BJ (cell line): Measurements from ENCODE around the gene USP51. TPM values are rescaled to one million over a fixed set of nuclear protein-coding genes. Genes with fewer than 3 reads are reported as not detected.
A peak's percentile ranks its signal among the peaks of the same experiment; 100 is the strongest.
"Not testable (repeated sequence)": the region's sequence is repeated elsewhere in the genome, so short reads cannot be mapped to it uniquely, and the experiment has no call there.

Source experiments
- CTCF ChIA-PET: fragments of 350-600 bp; formaldehyde crosslinking; extraction: SDS; loops from one replicate; lab custom pipeline; 2021; ENCODE audit warnings: antibody characterized with exemption, inconsistent platforms; lab: Yijun Ruan, JAX
- POLR2A ChIA-PET: fragments of 300-600 bp; sonication (Branson Sonifier 250); formaldehyde crosslinking; extraction: SDS; loops from one replicate; lab custom pipeline; 2021; ENCODE audit warnings: antibody characterized with exemption; lab: Charles Lee
- DNase-seq: peaks from one replicate; pipeline ENCODE4 v3.0.0-alpha.2; 2011; ENCODE audit warnings: low read depth
- H3K27me3 ChIP-seq: 2 replicates; pipeline ENCODE4 v1.6.0; 2011; ENCODE audit warnings: low read length; ENCODE audit not compliant: control insufficient read depth, insufficient read depth
- H3K36me3 ChIP-seq: 2 replicates; pipeline ENCODE4 v1.5.1; 2011; ENCODE audit warnings: low read length; ENCODE audit not compliant: control insufficient read depth, insufficient read depth
- H3K4me3 ChIP-seq: 2 replicates; pipeline ENCODE4 v1.5.1; 2011; ENCODE audit warnings: low read depth, mild to moderate bottlenecking, control low read depth, low read length
- polyA plus RNA-seq: library from polyadenylated mRNA; depleted of rRNA; stranded (reverse); fragments of >200 nt; gene quantifications from 2 replicates; pipeline ENCODE4 v1.2.3, GENCODE V29; 2011
- TF ChIP-seq, protein P1 (sequence below): IDR thresholded peaks from 2 replicates; pipeline ENCODE4 v1.5.1; 2011; ENCODE audit warnings: low read depth, mild to moderate bottlenecking, control low read depth, inconsistent platforms, low read length, moderate library complexity; ENCODE audit not compliant: insufficient read depth

USP51 gene
- polyA plus RNA-seq, 1 experiment = 0.49 TPM

DNA sequence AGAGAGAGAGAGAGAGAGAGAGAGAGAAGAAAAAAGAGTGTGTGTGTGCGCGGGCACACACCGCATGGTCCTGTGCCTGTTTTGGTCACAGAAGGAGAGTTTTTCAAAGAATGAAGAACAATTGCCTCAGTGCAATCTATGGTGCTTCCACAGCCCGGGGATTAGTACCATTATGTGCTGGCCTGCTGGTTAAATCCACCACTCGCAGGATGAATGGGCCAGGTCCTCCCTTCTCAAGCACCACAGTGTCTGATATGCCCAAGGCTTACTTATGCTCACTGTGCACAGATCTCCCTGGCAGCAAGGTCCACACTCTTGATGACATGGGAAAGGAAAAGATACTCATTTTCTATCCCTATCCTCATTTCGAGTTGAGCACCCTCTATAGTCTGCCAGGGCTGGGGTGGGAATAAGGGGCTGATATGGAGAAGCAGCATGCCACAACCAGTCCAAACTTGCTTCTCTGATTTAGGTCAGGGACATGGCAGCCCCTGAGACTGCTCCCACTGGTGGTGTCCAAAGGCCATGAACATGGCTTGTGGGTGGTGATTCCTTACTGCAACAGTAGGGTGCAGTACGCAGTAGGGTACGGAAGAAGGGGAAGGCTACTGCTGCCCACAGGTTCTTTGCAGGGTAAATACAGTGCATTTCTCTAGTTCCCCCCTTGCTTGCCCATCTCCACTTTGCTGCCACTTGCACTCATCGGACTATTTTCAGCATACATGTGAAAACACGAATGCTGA is 18.9 kb upstream of the USP51 start:
- H3K4me3 ChIP-seq, POLR2A ChIA-PET, H3K36me3 ChIP-seq, H3K27me3 ChIP-seq, DNase-seq, CTCF ChIA-PET: not testable (repeated sequence)

DNA sequence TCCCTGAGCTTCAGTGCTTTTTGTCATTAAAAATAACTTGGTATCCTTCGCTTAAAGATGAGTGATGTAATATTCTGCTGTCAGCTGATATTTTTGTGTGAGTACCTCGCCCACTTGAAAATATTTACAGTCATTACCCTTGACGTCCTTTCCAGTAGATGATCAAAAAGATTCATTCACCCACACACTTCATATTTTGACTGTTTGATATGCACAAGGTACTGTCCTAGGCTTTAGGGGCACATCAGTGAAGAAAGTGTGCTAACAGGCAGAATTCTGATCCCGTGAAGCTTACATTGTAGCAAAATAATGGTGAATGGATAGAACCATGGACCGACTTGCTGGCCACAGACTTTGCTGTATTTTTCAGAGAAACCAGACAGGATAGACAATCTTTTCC is 18.1 kb upstream of the USP51 start:
- H3K27me3 ChIP-seq, CTCF ChIA-PET, H3K36me3 ChIP-seq, H3K4me3 ChIP-seq, DNase-seq, POLR2A ChIA-PET: not testable (repeated sequence)

DNA sequence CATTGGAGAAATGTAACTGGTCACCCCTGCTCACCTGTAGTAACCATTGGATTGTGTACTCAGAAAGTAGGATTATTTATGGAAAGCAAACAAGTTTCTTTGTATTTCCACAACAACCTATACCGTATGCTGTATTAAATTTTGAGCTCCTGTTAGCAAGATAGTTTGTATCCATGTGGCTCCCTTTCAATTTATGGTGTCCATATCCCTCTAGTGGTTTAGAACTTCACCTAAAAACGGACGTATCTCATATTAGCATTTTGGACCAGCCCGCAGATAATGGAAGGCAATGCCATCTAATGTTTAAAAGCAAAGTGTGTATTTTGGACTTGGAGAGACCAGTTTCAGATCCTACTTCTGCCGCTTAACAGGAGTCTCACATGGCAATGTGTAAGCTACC is 17.4 kb upstream of the USP51 start:
- not testable (repeated sequence) for DNase-seq

DNA sequence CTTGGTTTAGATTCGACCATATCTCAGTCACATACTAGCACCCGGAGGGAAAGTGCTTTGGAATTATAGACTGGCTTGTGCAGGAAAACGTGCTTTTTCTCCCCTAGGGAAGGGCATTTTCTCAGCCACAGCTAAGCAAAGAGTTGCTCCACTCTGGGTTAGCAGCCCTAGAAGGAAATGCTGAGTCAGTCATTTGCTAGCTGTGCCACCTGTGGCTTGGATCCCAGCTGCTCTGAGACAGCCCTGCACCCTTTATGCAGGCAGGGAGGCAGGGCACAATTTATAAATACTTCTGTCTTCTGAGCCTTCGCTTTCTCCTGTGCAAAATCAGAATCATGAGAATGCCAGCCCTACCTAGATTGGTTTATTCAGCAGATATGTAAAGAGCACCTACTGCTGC is 1.3 kb upstream of the USP51 start:
- no peaks in the 10 kb centered on the region for H3K27me3 ChIP-seq
- no peak overlapping the region for H3K4me3 ChIP-seq
- ChIA-PET CTCF (no interaction called here), POLR2A (no interaction called here)
- no peaks in the 10 kb centered on the region for H3K36me3 ChIP-seq
- TF ChIP-seq, protein P1, sequence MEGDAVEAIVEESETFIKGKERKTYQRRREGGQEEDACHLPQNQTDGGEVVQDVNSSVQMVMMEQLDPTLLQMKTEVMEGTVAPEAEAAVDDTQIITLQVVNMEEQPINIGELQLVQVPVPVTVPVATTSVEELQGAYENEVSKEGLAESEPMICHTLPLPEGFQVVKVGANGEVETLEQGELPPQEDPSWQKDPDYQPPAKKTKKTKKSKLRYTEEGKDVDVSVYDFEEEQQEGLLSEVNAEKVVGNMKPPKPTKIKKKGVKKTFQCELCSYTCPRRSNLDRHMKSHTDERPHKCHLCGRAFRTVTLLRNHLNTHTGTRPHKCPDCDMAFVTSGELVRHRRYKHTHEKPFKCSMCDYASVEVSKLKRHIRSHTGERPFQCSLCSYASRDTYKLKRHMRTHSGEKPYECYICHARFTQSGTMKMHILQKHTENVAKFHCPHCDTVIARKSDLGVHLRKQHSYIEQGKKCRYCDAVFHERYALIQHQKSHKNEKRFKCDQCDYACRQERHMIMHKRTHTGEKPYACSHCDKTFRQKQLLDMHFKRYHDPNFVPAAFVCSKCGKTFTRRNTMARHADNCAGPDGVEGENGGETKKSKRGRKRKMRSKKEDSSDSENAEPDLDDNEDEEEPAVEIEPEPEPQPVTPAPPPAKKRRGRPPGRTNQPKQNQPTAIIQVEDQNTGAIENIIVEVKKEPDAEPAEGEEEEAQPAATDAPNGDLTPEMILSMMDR = no peak
- DNase-seq = no peak

More for the DNA sequence above, 17.4 kb upstream of the USP51 start:
- H3K36me3 ChIP-seq, CTCF ChIA-PET, H3K4me3 ChIP-seq, POLR2A ChIA-PET, H3K27me3 ChIP-seq: not testable (repeated sequence)

DNA sequence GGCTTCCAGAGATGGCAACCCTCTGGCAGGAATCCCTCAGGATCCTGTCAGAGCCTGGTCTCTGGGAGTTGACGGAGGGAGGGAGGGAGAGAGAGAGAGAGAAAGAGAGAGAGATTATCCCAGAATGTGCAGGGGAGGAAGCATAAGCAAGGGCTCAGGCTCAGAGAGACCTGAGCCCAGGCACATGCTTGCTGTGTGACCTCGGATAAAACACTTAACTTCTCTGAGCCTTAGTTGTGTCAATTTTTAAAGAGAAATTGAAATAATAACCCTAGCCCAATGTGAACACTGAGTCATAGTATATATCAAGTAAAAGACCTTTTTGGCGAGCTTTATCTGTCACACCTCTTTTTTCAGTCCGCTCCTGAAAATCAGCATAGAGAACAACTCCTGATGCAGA is 473 bp upstream of the USP51 start:
- CTCF ChIA-PET = interaction anchor here (0.6 kb wide), 1 partner anchor 52 kb away, joined by 4 read pairs; no protein-coding TSS in a partner anchor
- H3K4me3 ChIP-seq = peak overlapping the region; percentile 65
- POLR2A ChIA-PET = no interaction called here
- no peaks in the 10 kb centered on the region for H3K36me3 ChIP-seq
- no peaks in the 10 kb centered on the region for H3K27me3 ChIP-seq
- TF ChIP-seq, protein P1 = no peak
- no peak for DNase-seq

DNA sequence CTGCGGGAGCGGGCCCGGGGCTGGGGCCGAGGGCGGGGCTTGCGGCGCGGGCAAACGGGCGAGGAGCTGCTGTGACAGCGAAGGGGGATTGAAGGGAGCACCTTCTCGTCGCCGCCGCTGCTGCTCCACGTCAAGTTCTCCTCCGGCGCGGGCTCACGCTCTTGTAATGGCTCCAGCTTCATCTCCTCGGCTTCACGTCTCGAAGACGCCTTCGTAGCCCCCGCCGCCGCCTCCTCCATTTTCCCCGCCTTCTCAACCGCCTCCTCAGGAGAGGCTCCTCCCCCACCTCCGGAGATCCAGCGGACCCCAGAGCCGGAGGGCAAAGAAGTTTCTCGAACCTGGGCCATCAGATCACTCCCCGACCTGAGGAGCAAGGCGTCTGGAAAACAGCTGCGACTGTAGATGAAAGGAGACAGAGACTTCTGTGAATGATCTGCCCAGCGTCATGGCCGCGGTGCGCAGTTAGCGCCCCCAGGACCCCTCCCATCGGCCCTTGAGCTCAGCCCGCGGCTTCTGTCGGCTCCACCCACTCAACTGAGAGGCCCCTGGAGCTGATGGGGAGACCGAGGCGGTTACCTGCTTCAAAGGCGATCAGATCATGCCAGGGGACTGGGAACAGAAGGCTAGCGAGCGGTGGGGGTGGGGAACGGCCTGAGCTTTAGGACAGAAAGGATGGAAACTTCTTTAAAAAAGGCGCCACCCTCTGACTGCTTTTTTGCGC is 895 bp downstream of the USP51 start:
- DNase-seq = no peak
- TF ChIP-seq, protein P1 = no peak
- POLR2A ChIA-PET = no interaction called here
- CTCF ChIA-PET = no interaction called here
- Histone ChIP-seq H3K4me3 (peak overlapping the region; percentile 65), H3K27me3 (no peaks in the 10 kb centered on the region), H3K36me3 (no peaks in the 10 kb centered on the region)
